ENCODE results near the gene IFI30.

IFI30 gene

GRCh38 chr19:18140473-18140872 is 33.1 kb upstream of the IFI30 start:
- no peaks in the 10 kb centered on the region for H3K4me1 ChIP-seq
- TF ChIP-seq CTCF (IDR thresholded peaks at IDR 0.05; ENCODE audit: low read depth, low read length) = no peak
- no peaks in the 10 kb centered on the region for H3K9me3 ChIP-seq
- H3K36me3 ChIP-seq = peaks cover 7% of the 10 kb centered on the region
- no peaks in the 10 kb centered on the region for H3K27me3 ChIP-seq
- DNase-seq = no peak
- H3K4me3 ChIP-seq (ENCODE audit: low read depth, low read length) = no peak overlapping the region

GRCh38 chr19:18141031-18141430 is 32.6 kb upstream of the IFI30 start:
- Histone ChIP-seq H3K36me3 (peaks cover 13% of the 10 kb centered on the region), H3K4me3 (ENCODE audit: low read depth, low read length) (no peak overlapping the region), H3K27me3 (no peaks in the 10 kb centered on the region), H3K4me1 (no peaks in the 10 kb centered on the region), H3K9me3 (no peaks in the 10 kb centered on the region)
- no peak for DNase-seq
- no peak for TF ChIP-seq CTCF (IDR thresholded peaks at IDR 0.05; ENCODE audit: low read depth, low read length)

- no peaks in the 10 kb centered on the region for H3K9me3 ChIP-seq
- H3K36me3 ChIP-seq = peaks cover 13% of the 10 kb centered on the region
- no peaks in the 10 kb centered on the region for H3K27me3 ChIP-seq
- H3K4me3 ChIP-seq (ENCODE audit: low read depth, low read length) = no peak overlapping the region
- no peak for TF ChIP-seq CTCF (IDR thresholded peaks at IDR 0.05; ENCODE audit: low read depth, low read length)
- no peak for DNase-seq
- no peaks in the 10 kb centered on the region for H3K4me1 ChIP-seq
Measured at GRCh38 chr19:18143902-18144301, 29.7 kb upstream of the IFI30 start.

GRCh38 chr19:18144361-18144760 is 29.3 kb upstream of the IFI30 start:
- H3K4me3 ChIP-seq (ENCODE audit: low read depth, low read length) = no peak overlapping the region
- no peaks in the 10 kb centered on the region for H3K4me1 ChIP-seq
- peaks cover 13% of the 10 kb centered on the region for H3K36me3 ChIP-seq
- DNase-seq = no peak
- no peaks in the 10 kb centered on the region for H3K9me3 ChIP-seq
- no peaks in the 10 kb centered on the region for H3K27me3 ChIP-seq
- no peak for TF ChIP-seq CTCF (IDR thresholded peaks at IDR 0.05; ENCODE audit: low read depth, low read length)

GRCh38 chr19:18144906-18145305 is 28.7 kb upstream of the IFI30 start:
- no peaks in the 10 kb centered on the region for H3K27me3 ChIP-seq
- peaks cover 13% of the 10 kb centered on the region for H3K36me3 ChIP-seq
- DNase-seq = no peak
- no peaks in the 10 kb centered on the region for H3K9me3 ChIP-seq
- H3K4me1 ChIP-seq = no peaks in the 10 kb centered on the region
- no peak for TF ChIP-seq CTCF (IDR thresholded peaks at IDR 0.05; ENCODE audit: low read depth, low read length)
- H3K4me3 ChIP-seq (ENCODE audit: low read depth, low read length) = no peak overlapping the region

- no peak for DNase-seq
- TF ChIP-seq CTCF (IDR thresholded peaks at IDR 0.05; ENCODE audit: low read depth, low read length) = no peak
- peaks cover 13% of the 10 kb centered on the region for H3K36me3 ChIP-seq
Measured at GRCh38 chr19:18145391-18145999, 28.1 kb upstream of the IFI30 start.

More at GRCh38 chr19:18145391-18145999, 28.1 kb upstream of the IFI30 start:
- H3K9me3 ChIP-seq = no peaks in the 10 kb centered on the region
- H3K27me3 ChIP-seq = no peaks in the 10 kb centered on the region
- no peaks in the 10 kb centered on the region for H3K4me1 ChIP-seq
- H3K4me3 ChIP-seq (ENCODE audit: low read depth, low read length) = no peak overlapping the region
